NCI-H2171 treated with DMSO at 0.1 percent for 48 hours (cell line): ENCODE results near the gene COMMD7.
"Not testable (repeated sequence)": the region's sequence is repeated elsewhere in the genome, so short reads cannot be mapped to it uniquely, and the experiment has no call there.

Source experiments
- DNase-seq: peaks from one replicate; lab custom pipeline; 2025; lab: John Stamatoyannopoulos, UW

COMMD7 gene

GRCh38 chr20:32728435-32728834, 14.8 kb downstream of the COMMD7 start:
- DNase-seq = not testable (repeated sequence)

- DNase-seq = no peak
Measured at GRCh38 chr20:32727683-32728082, 15.6 kb downstream of the COMMD7 start.

GRCh38 chr20:32718749-32719348, 24.4 kb downstream of the COMMD7 start:
- DNase-seq = no peak

GRCh38 chr20:32711346-32711745, 31.9 kb downstream of the COMMD7 start:
- no peak for DNase-seq

- peak; percentile 85 for DNase-seq
Measured at GRCh38 chr20:32709632-32710121, 33.6 kb downstream of the COMMD7 start.

- peak; percentile 85 for DNase-seq
Measured at GRCh38 chr20:32709029-32709631, 34.1 kb downstream of the COMMD7 start.

GRCh38 chr20:32707691-32708581, 35.3 kb downstream of the COMMD7 start:
- DNase-seq = no peak

- no peak for DNase-seq
Measured at GRCh38 chr20:32706486-32706885, 36.8 kb downstream of the COMMD7 start.

- peak; percentile 76 for DNase-seq
Measured at GRCh38 chr20:32702706-32703425, 40.4 kb downstream of the COMMD7 start.

GRCh38 chr20:32697608-32698007, 45.7 kb downstream of the COMMD7 start:
- no peak for DNase-seq

GRCh38 chr20:32695089-32695488, 48.2 kb downstream of the COMMD7 start:
- no peak for DNase-seq

- not testable (repeated sequence) for DNase-seq
Measured at GRCh38 chr20:32688966-32689365, 54.3 kb downstream of the COMMD7 start.

GRCh38 chr20:32687180-32687532, 56.1 kb downstream of the COMMD7 start:
- DNase-seq = no peak

- no peak for DNase-seq
Measured at GRCh38 chr20:32686530-32687179, 56.6 kb downstream of the COMMD7 start.

- no peak for DNase-seq
Measured at GRCh38 chr20:32685541-32686529, 57.4 kb downstream of the COMMD7 start.

- no peak for DNase-seq
Measured at GRCh38 chr20:32682508-32682987, 60.7 kb downstream of the COMMD7 start.

GRCh38 chr20:32681175-32682084, 61.8 kb downstream of the COMMD7 start:
- DNase-seq = peak; percentile 84

- no peak for DNase-seq
Measured at GRCh38 chr20:32680544-32681174, 62.6 kb downstream of the COMMD7 start.

GRCh38 chr20:32678948-32679347, 64.3 kb downstream of the COMMD7 start:
- no peak for DNase-seq
